ENCODE measurements around the gene MPRIP.

DNA sequence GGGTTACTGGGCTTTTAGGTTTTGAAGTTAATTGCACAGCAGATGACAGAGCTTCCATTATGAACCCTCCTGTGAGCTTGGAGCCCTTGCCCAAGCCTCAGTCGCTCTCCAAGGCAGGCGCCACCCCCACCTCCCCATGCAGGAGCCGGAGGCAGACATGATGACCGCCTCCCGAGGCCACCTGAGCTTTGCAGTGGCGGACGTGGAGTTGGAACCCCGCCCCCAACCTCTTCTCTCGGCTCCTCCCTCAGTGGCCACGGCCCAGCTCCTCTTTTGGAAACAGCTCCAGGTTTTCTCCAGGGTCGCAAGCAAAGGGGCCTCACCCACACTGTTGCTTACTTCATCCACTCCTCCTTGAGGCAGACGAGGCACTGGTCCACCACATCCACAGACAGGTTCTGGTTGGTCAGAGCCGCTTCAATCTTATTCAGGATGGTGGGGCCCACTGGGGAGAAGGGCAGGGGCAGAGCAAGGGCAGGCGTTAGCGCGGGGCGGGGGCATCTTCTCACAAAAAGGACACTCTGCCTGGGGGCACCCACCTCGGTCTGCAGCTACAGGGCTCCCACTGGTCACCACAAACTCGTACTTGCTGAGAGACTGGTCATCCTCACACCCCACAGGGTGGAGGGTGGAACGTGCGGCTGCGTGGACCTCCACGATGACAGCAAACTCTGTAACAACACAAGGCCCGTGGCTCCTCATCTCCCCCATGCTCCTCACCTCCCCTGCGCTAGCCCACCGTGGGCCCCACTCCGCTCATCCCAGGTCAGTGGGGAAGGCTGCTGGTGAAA is 172.6 kb downstream of the MPRIP start:
- TF ChIP-seq, protein P1, sequence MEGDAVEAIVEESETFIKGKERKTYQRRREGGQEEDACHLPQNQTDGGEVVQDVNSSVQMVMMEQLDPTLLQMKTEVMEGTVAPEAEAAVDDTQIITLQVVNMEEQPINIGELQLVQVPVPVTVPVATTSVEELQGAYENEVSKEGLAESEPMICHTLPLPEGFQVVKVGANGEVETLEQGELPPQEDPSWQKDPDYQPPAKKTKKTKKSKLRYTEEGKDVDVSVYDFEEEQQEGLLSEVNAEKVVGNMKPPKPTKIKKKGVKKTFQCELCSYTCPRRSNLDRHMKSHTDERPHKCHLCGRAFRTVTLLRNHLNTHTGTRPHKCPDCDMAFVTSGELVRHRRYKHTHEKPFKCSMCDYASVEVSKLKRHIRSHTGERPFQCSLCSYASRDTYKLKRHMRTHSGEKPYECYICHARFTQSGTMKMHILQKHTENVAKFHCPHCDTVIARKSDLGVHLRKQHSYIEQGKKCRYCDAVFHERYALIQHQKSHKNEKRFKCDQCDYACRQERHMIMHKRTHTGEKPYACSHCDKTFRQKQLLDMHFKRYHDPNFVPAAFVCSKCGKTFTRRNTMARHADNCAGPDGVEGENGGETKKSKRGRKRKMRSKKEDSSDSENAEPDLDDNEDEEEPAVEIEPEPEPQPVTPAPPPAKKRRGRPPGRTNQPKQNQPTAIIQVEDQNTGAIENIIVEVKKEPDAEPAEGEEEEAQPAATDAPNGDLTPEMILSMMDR (IDR thresholded peaks at IDR 0.05) = no peak
- TF ChIP-seq POLR2A (IDR thresholded peaks at IDR 0.05) = no peak
